Hepatocyte (in vitro differentiated cells): ENCODE data around the gene DPCD.

ENCODE experiments used
- CTCF ChIP-seq: fragments of 200-600 bp; sonication (generic); IDR thresholded peaks from 2 replicates; pipeline ENCODE4 v1.5.1; 2016; ENCODE audit warnings: antibody characterized with exemption, mild to moderate bottlenecking; ENCODE audit not compliant: poor library complexity
- EZH2 ChIP-seq: fragments of 200-600 bp; sonication (generic); IDR thresholded peaks from 2 replicates; pipeline ENCODE4 v1.6.1; 2016; ENCODE audit warnings: antibody characterized with exemption, mild to moderate bottlenecking, borderline replicate concordance
- EZH2phosphoT487 ChIP-seq: fragments of 200-600 bp; sonication (generic); IDR thresholded peaks from one replicate; pipeline ENCODE4 v1.6.1; 2018; ENCODE audit warnings: antibody characterized with exemption, mild to moderate bottlenecking, low read depth, moderate library complexity; ENCODE audit not compliant: unreplicated experiment, severe bottlenecking

- TF ChIP-seq CTCF (no peak), EZH2phosphoT487 (no peak), EZH2 (no peak)
These were observed 55.4 kb downstream of the DPCD start for GRCh38 chr10:101643546-101643945.
